ENCODE data around the gene FSTL4. TPM values are rescaled to one million over a fixed set of nuclear protein-coding genes. Genes with fewer than 3 reads are reported as not detected.
A peak's percentile ranks its signal among the peaks of the same experiment; 100 is the strongest.

The FSTL4 gene
- total RNA-seq, 2 donors from 2014 or later, result 4.5 to 10.1 TPM

DNA sequence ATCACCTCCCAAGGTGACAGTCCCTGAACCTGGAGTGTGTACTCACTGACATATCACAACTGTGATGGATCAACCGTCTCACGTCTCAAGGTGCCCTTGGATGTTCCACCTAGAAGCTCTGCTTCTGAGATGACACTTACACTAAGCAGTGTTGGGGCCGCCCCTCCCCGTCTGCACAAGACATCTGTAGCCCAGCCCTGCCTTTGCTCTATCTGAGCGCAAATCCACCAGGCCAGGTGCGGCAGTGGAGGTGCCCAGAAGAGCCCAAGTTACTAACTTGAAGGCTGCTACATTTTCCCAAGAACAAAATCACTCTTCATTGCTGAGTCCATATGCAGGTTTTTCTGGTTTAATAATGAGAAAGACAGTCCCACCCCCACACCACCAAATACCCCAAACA is 148.3 kb downstream of the FSTL4 start:
- intact Hi-C loops (cut with DNase I), result no loop called here
- Histone ChIP-seq H3K36me3 (no peaks in the 10 kb centered on the region), H3K4me1 (replicated peaks) (no peaks in the 10 kb centered on the region), H3K27me3 (replicated peaks; ENCODE audit: insufficient read depth) (no peaks in the 10 kb centered on the region), H3K27ac (no peak overlapping the region), H3K4me3 (no peak overlapping the region), H3K9me3 (no peaks in the 10 kb centered on the region)
- no peak for TF ChIP-seq POLR2AphosphoS5 (IDR thresholded peaks at IDR 0.05)
- TF ChIP-seq, protein P1, sequence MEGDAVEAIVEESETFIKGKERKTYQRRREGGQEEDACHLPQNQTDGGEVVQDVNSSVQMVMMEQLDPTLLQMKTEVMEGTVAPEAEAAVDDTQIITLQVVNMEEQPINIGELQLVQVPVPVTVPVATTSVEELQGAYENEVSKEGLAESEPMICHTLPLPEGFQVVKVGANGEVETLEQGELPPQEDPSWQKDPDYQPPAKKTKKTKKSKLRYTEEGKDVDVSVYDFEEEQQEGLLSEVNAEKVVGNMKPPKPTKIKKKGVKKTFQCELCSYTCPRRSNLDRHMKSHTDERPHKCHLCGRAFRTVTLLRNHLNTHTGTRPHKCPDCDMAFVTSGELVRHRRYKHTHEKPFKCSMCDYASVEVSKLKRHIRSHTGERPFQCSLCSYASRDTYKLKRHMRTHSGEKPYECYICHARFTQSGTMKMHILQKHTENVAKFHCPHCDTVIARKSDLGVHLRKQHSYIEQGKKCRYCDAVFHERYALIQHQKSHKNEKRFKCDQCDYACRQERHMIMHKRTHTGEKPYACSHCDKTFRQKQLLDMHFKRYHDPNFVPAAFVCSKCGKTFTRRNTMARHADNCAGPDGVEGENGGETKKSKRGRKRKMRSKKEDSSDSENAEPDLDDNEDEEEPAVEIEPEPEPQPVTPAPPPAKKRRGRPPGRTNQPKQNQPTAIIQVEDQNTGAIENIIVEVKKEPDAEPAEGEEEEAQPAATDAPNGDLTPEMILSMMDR (IDR thresholded peaks at IDR 0.05), result no peak
- no peak for TF ChIP-seq POLR2A (IDR thresholded peaks at IDR 0.05)
- DNase-seq (ENCODE audit: low spot score), result no peak
- 90% methylated on average over 6 of the region's 6 CpGs for WGBS

DNA sequence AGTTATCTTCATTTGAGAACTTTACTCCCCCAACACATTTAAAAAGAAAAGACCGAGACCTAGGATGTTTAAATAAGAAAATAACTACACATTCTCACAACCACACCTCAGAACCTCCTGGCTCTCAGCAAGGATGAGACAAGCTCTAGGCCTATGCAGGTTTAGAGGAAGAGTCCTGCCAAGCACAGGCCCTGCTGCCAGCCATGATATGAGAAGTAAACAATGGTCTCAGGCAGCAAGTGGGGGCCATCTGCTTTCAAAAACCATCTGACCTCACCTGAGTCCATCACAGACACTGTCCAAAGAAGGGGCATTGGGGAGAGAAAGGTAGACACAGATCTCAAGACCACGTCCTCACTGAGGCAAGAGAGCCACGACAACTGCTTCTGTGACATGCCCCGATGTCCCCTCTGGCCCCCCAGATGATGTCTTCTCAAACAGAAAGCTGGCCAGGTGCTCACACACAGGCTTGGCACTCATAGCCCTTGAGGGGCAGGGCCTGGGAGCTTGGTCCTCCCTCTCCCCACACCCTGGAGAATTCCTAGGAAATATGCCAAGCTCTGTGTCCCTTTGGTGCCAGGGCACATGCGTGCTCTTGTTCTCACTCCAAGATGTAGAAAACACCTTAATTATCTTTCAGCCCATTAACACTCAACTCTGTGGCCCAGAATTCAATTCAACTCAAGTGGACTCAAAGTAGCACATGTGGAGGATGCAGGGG is 150.4 kb downstream of the FSTL4 start:
- 76% methylated on average over 5 of the region's 5 CpGs for WGBS
- no peaks in the 10 kb centered on the region for H3K36me3 ChIP-seq
- intact Hi-C loops (cut with DNase I), result no loop called here
- no peak for DNase-seq (ENCODE audit: low spot score)
- no peak overlapping the region for H3K4me3 ChIP-seq
- H3K27ac ChIP-seq, result no peak overlapping the region
- TF ChIP-seq POLR2AphosphoS5 (IDR thresholded peaks at IDR 0.05) (no peak), POLR2A (IDR thresholded peaks at IDR 0.05) (no peak)
- TF ChIP-seq, protein P1 (IDR thresholded peaks at IDR 0.05), result no peak
- no peaks in the 10 kb centered on the region for H3K4me1 ChIP-seq (replicated peaks)
- H3K9me3 ChIP-seq, result no peaks in the 10 kb centered on the region
- no peaks in the 10 kb centered on the region for H3K27me3 ChIP-seq (replicated peaks; ENCODE audit: insufficient read depth)

DNA sequence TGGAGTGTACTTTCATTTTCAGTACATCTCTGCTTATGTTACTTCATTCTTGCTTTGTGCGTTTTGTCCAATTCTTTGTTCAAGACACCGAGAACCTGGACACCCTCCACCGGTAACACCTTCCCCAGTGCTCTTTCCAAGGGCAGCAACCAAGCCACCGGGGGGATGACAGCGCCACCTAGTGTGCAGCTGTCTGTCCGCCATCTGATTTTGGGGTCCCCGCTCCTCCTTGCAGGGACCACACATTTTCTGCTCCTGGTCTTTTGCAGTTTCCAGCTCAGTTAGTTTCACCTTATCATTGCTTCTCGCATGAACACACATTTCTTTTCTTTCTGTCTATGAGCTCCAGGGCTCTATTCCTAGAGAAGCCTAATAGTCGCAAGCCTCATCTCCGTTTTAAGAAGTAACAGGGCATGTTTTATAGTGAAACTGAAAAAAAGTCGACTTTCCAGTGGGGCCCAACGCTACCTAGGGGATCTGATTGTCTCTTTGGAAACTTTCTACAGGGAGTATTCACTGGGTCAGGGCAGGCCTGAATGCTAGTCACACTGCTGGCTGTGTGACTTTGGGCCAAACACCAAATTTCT is 152.1 kb downstream of the FSTL4 start:
- Histone ChIP-seq H3K27ac (no peak overlapping the region), H3K36me3 (no peaks in the 10 kb centered on the region), H3K27me3 (replicated peaks; ENCODE audit: insufficient read depth) (no peaks in the 10 kb centered on the region), H3K4me1 (replicated peaks) (no peaks in the 10 kb centered on the region), H3K9me3 (no peaks in the 10 kb centered on the region), H3K4me3 (no peak overlapping the region)
- intact Hi-C loops (cut with DNase I), result no loop called here
- no peak for TF ChIP-seq POLR2AphosphoS5 (IDR thresholded peaks at IDR 0.05)
- no peak for TF ChIP-seq POLR2A (IDR thresholded peaks at IDR 0.05)
- TF ChIP-seq, protein P1 (IDR thresholded peaks at IDR 0.05), result peak in 3 of 4 experiments; percentile 31 to 50 (median 48)
- 71% methylated on average over 12 of the region's 12 CpGs for WGBS
- DNase-seq (ENCODE audit: low spot score), result no peak

DNA sequence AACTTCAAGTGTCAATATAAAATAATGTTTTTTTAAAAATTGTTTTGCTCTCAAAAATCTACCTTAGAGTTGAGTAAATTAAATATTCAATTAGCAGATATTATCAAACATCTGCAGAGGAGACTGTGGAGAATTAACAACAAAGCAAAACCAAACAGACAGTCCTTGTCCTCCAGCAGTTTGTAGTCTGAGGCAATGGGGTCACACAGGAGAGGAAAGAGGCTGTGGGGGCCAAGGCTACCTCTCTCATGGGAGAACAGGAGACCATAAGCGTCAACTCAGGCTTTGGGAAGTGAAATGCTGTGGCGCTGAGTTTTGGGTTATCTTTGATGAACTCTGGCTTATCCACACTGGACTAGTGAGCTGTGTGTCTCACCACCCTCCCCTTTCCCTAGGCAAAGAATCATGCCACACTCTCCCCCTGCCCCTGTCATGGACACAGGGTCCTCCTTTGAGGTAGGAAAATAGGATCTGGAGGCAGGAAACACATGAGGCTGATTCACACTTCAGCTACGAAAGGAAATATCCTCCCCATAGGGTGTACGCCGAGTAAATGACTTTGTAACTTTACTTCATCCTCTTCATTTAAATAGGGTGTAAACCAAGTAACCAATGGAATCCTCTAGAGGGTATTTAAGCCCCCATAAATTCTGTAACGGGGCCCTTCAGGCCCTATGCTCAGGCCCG is 152.7 kb downstream of the FSTL4 start:
- 97% methylated on average over 7 of the region's 7 CpGs for WGBS
- Histone ChIP-seq H3K36me3 (no peaks in the 10 kb centered on the region), H3K27ac (no peak overlapping the region), H3K27me3 (replicated peaks; ENCODE audit: insufficient read depth) (no peaks in the 10 kb centered on the region), H3K4me3 (no peak overlapping the region), H3K4me1 (replicated peaks) (no peaks in the 10 kb centered on the region), H3K9me3 (no peaks in the 10 kb centered on the region)
- intact Hi-C loops (cut with DNase I), result no loop called here
- TF ChIP-seq, protein P1 (IDR thresholded peaks at IDR 0.05), result no peak
- TF ChIP-seq POLR2AphosphoS5 (IDR thresholded peaks at IDR 0.05), result no peak
- TF ChIP-seq POLR2A (IDR thresholded peaks at IDR 0.05), result no peak
- DNase-seq (ENCODE audit: low spot score), result no peak

Measured in prostate gland (tissue), 2 donors.